ENCODE results near the gene TBC1D4. TPM values are rescaled to one million over a fixed set of nuclear protein-coding genes. Genes with fewer than 3 reads are reported as not detected.

Gene TBC1D4
- total and polyA plus RNA-seq, 2 experiments from 2014 or later: 18.7 to 38.2 TPM

- TF ChIP-seq STAT1 (IDR thresholded peaks at IDR 0.05; ENCODE audit: unreplicated experiment) (no peak), CREB1 (CRISPR knock-in tag; IDR thresholded peaks at IDR 0.05; ENCODE audit: low read depth) (no peak), REST (IDR thresholded peaks at IDR 0.05; ENCODE audit: unreplicated experiment) (no peak)
These were observed 14.8 kb downstream of the TBC1D4 start (continued) for GRCh38 chr13:75467040-75467728.

GRCh38 chr13:75465236-75465635 lies 16.7 kb downstream of the TBC1D4 start:
- Histone ChIP-seq H3K36me3 (ENCODE audit: insufficient read depth) (peaks cover 8% of the 10 kb centered on the region), H4K20me1 (replicated peaks; ENCODE audit: insufficient read depth) (no peaks in the 10 kb centered on the region), H3K4me3 (no peak overlapping the region), H3K4me1 (ENCODE audit: insufficient read depth) (no peaks in the 10 kb centered on the region), H3K9me2 (ENCODE audit: insufficient read depth) (no peaks in the 10 kb centered on the region), H3K79me2 (replicated peaks; ENCODE audit: insufficient read depth) (peaks cover 57% of the 10 kb centered on the region), H3K4me2 (no peak overlapping the region), H3K27me3 (ENCODE audit: insufficient read depth) (no peaks in the 10 kb centered on the region), H3K27ac (ENCODE audit: low read depth) (no peak overlapping the region), H2AFZ (no peak overlapping the region), H3F3A (replicated peaks; ENCODE audit: low read depth) (no peaks in the 10 kb centered on the region)
- H3K9me3 Mint-ChIP-seq: peaks cover 18% of the 10 kb centered on the region
- H3K4me1 Mint-ChIP-seq: peaks cover 14% of the 10 kb centered on the region
- no peak overlapping the region for H3K27ac Mint-ChIP-seq
- H3K4me3 Mint-ChIP-seq: no peak overlapping the region
- peaks cover 35% of the 10 kb centered on the region for H3K36me3 Mint-ChIP-seq (ENCODE audit: low read depth)
- no peak for TF ChIP-seq ZNF462 (CRISPR knock-in tag; IDR thresholded peaks at IDR 0.05)
- TF ChIP-seq EZH2 (IDR thresholded peaks at IDR 0.05; ENCODE audit: low read depth, unreplicated experiment): no peak
- no peak for TF ChIP-seq JUNB (IDR thresholded peaks at IDR 0.05; ENCODE audit: unreplicated experiment)
- no peak for TF ChIP-seq CREB1 (CRISPR knock-in tag; IDR thresholded peaks at IDR 0.05; ENCODE audit: low read depth)
- TF ChIP-seq POLR2AphosphoS5 (IDR thresholded peaks at IDR 0.05; ENCODE audit: low read depth): no peak
- no peak for TF ChIP-seq EZH2phosphoT487 (IDR thresholded peaks at IDR 0.05; ENCODE audit: unreplicated experiment)
- no peak for TF ChIP-seq STAT1 (IDR thresholded peaks at IDR 0.05; ENCODE audit: unreplicated experiment)
- no peak for TF ChIP-seq ZNF331 (CRISPR knock-in tag; IDR thresholded peaks at IDR 0.05; ENCODE audit: low read depth)
- no peak for TF ChIP-seq NANOG (IDR thresholded peaks at IDR 0.05; ENCODE audit: borderline replicate concordance)
- TF ChIP-seq REST (IDR thresholded peaks at IDR 0.05; ENCODE audit: unreplicated experiment): no peak
- TF ChIP-seq ZNF114 (CRISPR knock-in tag; IDR thresholded peaks at IDR 0.05): no peak
- H3K27me3 Mint-ChIP-seq (ENCODE audit: insufficient read depth, low read depth, poor library complexity): peaks cover 3% of the 10 kb centered on the region
- ATAC-seq (no peak), DNase-seq (ENCODE audit: low spot score) (no peak)
